Measurements from ENCODE around the gene PPP1R17.

The PPP1R17 gene

DNA sequence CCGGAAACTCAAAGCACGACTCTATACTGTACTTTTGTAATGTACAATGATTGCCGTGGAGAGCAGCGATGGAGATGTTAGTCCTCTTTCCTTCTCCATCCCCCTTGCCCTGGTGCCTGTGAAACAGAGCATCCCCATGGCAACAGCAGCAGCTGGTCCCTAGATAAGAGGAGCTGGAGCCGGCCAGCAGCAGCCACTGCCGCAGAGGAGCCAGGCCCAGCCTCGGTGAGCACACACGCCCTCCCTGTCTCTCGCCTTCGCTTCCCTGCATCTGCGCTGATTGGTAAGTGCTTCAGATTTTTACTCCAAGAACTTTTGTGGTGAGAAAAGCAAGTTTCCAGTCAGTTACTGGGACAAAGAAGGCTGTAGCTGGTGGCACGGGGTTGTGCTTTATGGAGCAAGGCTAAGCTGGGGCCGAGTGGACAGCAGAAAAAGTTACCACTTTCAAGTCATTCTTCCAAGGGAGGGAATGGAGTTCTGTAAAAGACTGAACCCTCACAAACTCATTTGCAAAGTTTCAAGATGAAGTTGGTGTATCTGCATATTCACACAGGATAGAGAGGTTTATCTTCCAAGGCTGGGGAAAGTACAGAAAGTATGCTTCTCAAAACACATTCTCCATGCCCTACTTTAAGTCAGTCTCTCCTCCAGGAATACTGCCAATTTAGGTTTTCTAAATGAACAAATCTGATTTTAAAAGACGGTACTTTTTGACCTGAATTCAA is at the start of gene PPP1R17:
TSS of gene PPP1R17 (plus strand) at position 192 of the 725 bp plus-strand sequence. CDS start 5,227 bp downstream, outside the sequence.
- no peak for DNase-seq

DNA sequence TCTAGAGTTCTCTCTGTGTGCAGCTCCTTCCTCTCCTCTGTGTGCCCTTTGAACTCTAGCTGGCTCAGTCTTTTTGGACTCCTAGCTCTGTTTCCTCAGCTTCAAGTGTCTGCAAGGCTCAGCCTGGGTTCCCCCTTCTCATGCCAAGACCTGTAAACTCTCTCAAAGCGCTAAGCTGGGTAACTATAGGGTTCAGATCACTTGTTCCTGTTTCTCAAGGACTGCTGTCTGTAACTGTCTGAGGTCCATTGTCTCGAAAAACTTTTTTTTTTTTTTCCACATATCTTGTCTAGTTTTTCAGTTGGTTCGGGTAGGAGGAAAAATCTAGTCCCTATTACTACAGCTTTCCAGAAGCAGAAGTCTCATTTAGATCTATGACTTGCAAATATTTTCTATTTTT is 46.6 kb upstream of the PPP1R17 start:
- DNase-seq = no peak

DNA sequence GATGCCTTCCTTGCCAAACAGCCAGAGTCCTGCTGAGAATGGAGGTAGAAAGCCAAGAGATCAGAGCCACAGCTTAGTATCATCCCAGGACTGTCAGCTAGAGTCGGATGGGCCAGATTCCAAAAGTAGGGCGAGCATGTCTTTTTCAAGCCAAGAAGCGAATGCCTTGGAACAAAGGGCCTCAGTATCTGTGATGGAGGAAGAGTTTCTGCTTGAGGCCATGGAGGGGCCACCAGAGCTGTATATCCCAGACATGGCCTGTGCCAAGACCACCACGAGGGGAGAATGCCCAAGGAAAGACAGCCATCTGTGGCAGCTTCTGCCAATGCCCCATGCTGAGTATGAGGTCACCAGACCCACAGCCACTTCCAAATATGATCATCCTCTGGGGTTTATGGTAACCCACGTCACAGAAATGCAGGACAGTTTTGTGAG is 44.3 kb upstream of the PPP1R17 start:
- no peak for DNase-seq

DNA sequence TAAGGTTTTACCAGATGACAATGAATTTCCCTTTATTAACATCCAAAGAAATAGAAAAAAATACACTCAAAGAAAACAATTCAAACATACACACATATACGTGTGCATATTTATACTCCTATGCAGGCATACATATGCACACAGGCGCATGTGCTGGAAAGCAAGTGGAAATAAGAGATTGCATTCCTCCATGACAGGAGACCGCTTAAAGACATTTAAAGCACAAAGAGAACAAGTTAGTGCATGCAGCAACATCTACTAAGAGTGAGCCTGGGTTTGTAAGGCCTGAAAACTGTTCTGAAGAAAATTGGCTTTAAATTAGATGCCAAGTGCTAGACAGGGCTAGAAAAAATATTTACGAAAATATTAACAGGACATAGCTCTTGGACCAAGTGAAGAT is 40.1 kb upstream of the PPP1R17 start:
- no peak for DNase-seq

DNA sequence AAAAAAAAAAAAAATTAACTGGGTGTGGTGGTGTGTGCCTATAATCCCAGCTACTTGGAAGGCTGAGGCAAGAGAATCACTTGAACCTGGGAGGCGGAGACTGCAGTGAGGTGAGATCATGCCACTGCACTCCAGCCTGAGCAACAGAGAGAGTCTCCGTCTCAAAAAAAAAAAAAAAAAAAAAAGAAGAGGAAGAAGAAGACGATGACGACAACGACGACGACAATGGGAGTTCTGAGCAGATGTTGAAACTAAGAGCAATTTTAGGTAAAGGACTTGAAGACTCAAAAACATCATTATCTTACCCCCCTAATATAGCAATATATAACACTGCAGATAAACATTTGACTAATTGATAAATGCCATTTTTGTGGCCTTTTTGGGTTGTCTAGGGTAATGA is 39.5 kb upstream of the PPP1R17 start:
- no peak for DNase-seq

DNA sequence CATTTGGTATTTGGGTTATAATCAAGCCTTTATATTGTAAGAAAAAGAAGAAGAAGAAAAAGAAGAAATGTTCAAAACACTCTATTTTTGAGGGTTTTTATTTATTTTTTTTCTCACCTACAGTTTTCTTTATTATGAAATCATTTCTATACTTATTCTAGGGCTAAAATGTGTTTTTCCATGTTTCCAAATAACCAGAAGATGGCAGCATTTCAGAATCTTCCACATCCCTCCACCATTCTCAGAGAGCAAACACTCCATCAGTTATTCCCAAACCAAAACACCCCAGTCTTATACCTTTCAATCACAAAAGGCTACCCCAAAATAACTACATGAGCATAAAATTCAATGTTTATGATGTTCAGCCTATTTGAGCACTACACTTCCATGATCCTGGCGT is 38.7 kb upstream of the PPP1R17 start:
- no peak for DNase-seq

DNA sequence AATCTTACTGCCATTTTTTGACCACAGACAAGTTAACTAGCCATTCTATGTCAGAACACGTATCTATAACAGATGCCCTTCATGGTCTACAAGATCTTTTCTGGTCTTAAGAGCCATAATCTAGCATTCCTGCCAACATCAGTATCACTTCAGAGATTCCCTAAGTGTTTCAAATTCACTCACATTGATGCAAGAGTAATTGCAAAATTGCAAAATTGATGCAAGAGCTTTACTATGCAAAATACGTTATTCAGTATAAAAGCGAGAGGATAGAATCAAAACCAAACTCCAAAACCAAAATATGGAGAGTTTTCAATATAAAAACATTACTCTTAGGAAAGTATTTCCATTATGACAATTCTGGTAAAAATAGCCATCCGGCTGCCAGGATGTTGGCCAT is 38.1 kb upstream of the PPP1R17 start:
- DNase-seq = no peak

DNA sequence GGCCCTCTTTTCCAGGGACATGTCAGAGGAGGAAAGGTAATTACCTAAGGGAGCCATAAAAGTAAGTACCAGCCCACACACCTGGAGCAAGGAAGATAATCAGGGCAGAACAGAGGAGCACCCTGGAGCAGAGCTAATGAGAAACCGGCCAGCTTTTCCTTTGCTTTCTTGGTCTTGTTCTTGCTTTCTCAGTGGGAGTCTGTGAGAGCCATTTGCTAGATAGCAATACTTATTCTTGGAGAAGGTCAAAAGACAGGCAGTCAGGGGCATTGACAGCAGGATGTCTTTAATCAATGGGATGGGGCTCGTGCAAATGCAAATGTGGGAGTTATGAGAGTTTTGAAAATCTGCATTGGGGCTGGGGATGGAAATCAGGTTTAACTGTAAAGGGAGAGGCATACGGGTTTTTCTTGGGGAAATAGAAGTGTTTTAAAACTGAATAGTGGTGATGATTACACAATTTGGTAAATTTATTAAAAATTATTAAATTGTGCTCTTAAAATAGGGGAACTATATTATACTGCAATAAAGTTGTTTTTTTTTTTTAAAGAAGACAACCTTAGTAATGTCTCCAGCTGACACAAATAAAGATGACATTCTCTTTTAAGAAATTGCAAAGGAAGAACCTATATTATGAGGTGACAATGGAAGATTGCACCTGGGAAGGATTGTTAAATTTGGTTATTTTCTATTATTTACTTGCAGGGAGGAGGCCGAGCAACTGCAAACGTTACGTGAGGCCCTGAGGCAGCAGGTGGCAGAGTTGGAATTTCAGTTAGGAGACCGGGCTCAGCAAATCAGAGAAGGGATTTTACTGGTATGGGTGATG is 35.6 kb upstream of the PPP1R17 start:
- DNase-seq = no peak

DNA sequence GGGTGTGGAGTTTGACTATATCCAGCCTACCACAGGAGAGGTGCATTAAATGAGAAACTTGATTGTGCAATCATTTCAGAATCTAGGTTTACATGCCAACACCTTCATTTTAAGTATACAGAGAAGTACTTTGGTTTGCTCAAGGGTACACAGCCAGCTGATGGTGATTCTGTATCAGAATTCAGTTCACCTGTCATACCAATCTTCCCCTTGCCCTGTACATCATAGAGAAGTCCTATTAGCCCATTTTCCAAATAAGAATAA is 35.0 kb upstream of the PPP1R17 start:
- no peak for DNase-seq

DNA sequence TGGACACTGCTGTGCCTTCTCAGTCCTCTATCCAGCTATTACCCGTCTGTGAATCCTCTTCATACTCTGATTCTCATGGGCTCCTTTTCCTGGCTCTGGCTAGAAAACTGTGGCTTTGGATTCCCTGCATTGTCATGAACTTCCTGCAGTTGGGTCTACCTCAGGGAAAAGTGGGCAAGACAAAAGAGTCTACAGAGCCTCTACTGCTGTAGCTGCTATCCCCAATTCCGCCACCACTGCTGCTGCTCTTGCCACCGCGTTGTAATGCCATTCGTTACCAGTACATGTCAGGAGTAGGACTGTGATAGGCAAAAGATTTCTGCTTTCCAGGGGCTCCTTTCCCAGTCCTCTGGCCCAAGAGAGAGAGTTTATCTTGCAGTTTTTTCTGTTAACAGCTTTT is 23.9 kb upstream of the PPP1R17 start:
- no peak for DNase-seq

DNA sequence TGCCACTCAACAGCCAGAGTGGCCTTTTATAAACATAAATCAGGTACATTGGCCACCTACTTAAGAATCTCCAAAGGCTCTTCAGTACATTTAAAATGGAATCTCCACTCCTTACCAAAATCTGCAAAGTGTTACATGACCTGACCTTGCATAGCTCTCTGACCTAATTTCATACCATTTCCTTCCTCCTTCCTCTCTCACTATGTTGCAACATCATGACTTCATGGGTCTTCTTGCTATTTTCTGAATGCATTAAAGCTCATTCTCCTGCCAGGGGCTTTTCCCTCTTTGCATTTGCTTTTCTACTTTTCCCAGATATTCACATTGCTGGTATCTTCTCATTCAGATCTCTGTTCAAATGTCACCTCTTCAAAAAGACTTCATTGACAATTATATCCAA is 22.1 kb upstream of the PPP1R17 start:
- no peak for DNase-seq

DNA sequence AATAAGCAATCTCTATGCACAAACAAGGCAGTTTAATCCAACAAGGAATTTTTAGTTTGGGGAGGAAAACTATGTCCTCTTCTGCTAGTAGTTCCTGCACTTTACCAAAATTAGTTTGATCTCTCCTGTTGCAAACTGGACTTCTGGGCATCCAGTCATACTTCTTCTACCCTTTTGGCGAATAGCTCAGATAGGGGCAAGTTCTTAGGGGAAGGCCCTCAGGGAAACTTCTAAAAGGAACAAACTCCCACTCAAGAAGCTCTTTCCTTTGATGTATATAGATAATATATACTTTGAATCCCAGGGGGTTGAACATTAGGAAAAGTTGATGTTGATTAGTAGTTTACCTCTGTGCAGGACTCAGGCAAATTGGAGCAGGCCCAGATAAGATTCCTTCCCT is 21.5 kb upstream of the PPP1R17 start:
- no peak for DNase-seq

DNA sequence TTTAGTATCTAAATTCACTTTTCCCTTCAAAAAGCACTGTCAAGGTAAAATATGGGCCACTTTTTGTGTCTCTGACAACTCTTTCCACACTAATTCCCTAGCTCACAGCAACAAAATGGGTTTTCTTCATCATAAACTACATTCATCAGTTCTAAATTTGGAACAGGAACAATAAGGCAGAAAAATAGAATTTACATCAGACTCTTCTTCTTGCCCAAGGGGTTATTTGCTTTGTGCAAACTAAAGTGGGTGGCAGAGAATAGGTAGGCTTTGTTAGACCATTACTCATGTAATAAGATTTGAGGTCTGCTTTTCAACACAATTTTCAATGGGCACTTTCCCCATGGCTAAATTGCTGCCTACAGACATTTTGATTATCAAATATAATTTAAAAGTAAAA is 17.6 kb upstream of the PPP1R17 start:
- DNase-seq = no peak

DNA sequence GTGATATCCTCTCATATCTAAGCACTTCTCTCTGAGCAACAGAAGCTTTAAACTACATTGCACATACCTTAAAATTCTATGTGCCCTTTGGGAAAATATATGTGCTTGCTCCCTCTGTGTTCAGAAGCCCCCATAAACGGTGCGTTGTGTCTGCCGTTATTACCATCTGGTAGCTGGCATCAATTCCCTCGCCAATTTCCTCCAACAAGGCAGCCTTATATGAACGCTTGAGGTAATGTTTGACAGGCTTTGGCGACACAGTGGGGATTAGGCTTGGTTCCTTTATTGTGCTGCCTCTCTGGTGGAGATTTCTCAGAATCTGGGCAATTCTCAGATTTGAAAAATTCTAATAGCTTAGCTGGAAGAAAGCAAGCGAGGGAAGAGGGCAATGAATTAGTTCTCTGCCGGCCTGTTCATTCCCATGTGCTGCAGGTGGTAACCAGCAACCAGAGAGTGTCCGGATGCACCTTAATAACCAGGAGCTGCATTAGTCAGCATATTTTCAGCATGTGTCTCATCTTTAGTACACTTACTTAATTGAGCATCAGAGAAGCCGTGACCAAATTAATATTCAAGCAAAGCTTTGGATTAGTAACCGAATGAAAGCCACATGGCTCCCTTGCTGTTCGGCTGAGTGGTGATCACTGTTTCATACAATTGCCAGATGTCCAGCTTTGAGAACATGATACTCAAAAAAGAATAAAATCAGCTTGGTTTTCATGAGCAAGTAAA is 7.3 kb upstream of the PPP1R17 start:
- no peak for DNase-seq

DNA sequence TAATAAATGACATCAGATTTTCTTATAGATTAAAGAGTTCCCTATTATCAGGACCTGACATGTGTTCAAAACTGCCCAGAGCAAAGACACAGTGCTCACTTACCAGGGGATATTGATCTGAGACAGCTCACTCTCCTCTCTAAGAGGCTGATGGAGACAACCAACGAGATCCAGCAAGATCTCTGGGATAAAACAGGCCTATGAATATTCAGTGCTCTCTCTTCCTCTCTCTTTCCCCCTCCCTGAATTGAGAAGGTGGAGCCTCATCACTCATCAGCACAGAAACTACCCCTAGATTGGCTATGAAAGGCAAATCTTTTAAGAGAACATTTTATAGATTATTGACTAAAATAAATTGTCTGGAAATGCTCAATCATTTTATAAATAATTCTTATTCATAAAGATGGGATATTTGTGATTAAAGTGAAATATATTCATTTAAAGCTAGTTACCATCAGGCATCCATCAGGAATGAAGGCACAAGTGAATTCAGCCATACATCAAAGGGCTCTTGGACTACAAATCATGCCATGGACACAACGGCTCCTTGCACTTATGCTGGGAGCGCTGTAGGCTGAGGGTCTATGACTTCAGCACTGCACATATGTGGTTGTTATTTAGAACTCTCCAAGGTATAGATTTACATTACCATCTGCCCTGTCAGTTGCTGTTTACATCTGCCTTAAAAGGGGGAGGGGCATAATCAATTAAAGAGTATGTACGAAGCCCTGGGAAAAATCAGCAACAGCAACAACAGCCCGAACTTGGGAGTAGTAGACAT is 3.4 kb upstream of the PPP1R17 start:
- DNase-seq = no peak

DNA sequence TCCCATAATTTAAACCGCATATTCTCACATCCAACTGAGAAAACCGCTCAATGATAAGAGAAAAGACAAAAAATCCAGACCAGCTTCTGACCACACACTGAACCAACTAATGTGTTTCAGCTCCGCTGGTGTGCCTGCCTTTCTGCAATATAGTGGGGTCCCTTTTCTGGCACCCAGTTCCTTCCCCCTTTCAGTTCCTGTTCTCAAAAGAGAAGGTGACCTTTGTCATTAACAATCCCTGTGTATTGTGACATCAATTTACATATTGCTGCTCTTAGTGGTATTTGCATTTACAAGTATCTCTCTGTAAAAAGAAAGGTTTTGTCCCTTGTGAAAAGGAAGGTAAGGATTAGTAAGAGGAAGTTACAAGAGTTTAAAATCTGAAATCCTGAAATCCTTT is 1.4 kb downstream of the PPP1R17 start:
- no peak for DNase-seq

DNA sequence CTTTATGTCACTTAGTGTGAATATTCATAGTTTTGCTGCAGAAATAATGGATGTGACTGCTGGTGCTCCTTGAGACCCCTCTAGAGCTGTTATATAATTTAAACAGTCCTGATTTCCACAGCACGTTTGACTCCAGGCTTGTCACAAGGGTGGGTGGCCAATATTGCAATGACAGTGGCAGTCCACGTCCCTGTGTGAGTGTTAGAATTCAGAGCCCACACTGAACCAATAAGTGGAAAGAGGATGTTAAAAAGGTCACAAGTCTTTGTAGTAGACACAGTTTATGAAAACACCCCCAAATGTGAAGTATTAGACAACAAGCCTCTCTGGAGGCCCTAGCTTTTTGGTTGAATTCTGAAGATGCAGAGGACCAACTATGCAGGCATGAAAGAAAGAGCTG is 2.0 kb downstream of the PPP1R17 start:
- no peak for DNase-seq

DNA sequence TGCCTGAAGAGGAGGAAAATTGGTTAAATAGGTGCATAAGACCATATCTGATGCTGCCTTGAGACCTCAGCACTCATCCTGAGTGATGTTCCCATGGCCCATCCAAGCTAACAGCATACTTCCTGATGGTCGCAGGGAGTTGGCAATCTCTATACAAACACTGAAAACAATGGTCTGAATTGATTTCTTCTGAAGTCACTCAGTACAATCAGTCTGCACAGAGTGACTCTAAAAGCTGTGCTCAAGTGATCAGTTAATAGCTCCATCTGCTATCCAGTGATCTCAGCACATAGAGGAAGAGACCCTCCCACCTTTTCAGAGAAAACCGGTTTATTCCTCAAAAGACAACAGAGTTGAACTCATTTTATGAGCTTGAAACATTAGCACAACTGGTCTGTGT is 3.9 kb downstream of the PPP1R17 start:
- no peak for DNase-seq

DNA sequence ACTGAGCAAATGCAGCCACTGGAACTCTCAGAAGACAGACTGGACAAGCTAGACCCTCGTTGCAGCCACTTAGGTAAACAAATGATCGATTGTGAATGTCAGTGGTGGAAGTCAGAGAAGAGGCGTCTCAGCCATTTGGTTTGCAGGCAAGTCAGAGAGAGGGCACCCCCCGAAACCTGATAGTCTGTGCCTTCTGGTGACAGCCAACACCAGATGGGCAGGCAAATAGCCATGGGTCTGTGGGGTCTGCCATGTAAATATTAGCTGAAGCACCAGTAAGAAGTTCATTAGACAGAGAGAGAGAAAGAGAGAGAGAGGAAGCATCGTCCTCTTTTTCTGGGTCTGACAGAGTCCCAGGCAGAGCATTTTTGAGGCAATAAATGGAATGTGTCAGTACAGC is 5.4 kb downstream of the PPP1R17 start:
- no peak for DNase-seq

DNA sequence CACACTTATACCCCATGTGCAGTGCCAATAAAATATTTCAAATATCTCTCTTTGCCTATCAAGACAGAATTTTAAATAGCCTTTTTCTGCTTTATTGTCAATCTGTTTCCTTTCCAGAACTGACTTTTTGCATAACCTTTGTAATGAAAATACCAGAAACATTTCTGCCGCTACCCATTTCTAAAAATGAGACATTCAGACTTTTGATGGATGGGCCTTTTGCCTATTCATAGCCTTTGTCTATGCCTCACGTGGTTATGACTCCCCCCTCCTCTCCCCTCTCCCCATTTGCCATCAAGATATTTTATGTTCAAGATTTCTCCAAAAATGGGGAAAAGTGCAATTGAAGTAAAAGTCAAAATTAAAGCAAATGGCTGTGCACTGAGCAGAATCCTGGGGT is 5.9 kb downstream of the PPP1R17 start:
- DNase-seq = no peak

DNA sequence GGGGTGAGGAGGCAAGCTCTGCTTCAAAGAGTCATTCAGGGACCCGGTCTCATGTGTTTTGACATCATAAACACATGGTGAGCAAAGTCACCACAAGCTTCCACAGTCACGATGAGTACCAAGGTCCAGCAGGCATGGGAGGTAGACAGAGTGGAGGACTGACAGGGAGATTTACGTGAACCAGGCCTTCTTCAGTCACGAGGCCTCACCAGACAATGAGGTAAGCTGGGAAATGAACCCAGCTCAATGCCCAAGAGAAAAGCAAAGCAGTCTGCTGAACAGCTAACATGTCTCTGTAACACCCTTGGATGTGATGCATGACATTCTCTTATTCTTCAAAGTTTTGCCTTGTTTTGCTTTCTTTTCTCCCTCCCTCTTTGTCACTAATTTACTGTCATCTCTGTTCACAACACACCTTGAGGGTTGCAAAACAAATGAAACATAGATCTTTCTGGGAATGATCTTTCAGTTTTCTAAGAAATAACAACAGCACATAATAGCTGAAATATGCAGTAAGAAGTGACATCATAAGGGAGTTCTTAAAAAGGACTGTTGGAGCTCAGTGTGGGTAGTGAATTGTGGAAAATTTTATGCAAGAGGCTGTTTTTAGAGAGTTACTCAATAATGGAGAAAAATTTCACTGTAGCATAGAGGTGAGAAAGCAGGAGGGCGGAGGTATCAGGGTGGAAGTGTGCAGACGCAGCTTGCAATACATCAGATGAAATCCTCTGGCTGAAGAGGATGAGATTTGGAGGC is 9.0 kb downstream of the PPP1R17 start:
- DNase-seq = no peak

DNA sequence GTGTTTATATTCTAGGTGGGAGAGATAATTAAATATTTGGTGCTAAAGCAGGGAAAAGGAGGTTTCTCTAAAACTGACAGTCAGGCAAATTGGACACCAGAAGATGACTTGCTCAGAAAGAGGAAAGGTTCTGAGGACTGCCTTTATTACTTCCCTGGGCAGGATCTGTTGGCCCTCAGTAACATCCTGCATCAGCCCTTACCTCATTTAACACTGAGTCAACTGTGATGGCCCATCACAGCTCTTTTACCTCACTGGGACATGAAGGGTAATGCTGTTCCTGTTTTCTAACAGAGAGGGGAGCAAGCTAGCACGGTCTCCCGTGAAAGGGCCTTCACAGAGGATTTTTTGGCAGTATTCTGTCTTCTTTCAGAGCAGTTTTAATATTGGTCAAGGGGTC is 12.0 kb downstream of the PPP1R17 start:
- DNase-seq = no peak

DNA sequence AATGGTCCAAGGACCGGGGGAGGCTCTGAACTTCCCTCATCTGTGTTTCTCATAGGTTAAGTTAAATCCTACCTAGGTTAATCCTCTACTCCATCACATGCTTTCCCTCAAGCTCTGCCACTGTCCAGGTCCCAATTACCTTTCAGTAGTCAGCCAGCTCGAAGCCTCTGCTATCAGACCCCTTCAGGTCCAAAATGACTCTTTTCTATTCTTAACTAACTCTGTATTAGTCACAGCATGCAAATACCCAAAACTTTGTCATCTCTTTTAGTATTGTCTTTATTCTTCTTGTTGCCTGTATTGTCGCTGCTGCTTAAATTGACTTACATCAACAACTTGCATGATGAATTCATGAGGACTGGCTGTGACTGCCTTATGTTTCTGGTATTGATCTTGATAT is 15.3 kb downstream of the PPP1R17 start:
- no peak for DNase-seq

Measured in stimulated activated CD4-positive, alpha-beta T cell treated with anti-CD3 and anti-CD28 coated beads, Interleukin-12 subunit alpha, Interleukin-12 subunit beta, amount 100 ng/mL, for 4 hours (primary cell).